Progenitor cell of endocrine pancreas (in vitro differentiated cells): Measurements from ENCODE around the gene S100A8. TPM values are rescaled to one million over a fixed set of nuclear protein-coding genes. Genes with fewer than 3 reads are reported as not detected.

Source experiments
- DNase-seq: peaks from one replicate; pipeline ENCODE4 v3.0.0; 2021; ENCODE audit warnings: low spot score; ENCODE audit not compliant: unreplicated experiment
- H3K27ac Mint-ChIP-seq: 2 replicates; pipeline ENCODE4 v1.8.0; 2021; ENCODE audit warnings: mild to moderate bottlenecking, moderate library complexity, mixed read lengths
- H3K27me3 Mint-ChIP-seq: 2 replicates; pipeline ENCODE4 v1.8.0; 2021; ENCODE audit warnings: mixed read lengths
- H3K36me3 Mint-ChIP-seq: 2 replicates; pipeline ENCODE4 v1.8.0; 2022; ENCODE audit warnings: mixed read lengths; ENCODE audit not compliant: insufficient read depth
- H3K4me1 Mint-ChIP-seq: 2 replicates; pipeline ENCODE4 v1.8.0; 2021; ENCODE audit warnings: low read depth, mixed read lengths
- H3K4me3 Mint-ChIP-seq: 2 replicates; pipeline ENCODE4 v1.8.0; 2021; ENCODE audit warnings: low read depth, mild to moderate bottlenecking, moderate library complexity, mixed read lengths
- H3K9me3 Mint-ChIP-seq: 2 replicates; pipeline ENCODE4 v1.8.0; 2021; ENCODE audit warnings: low read depth, mixed read lengths
- CTCF ChIP-seq: fragments of 200-600 bp; sonication (generic); IDR thresholded peaks from one replicate; pipeline ENCODE4 v1.5.0; 2021; ENCODE audit warnings: antibody characterized with exemption, mild to moderate bottlenecking; ENCODE audit not compliant: unreplicated experiment
- total RNA-seq: library from RNA; stranded (reverse); gene quantifications from 2 replicates; pipeline ENCODE4 v1.2.1, GENCODE V29; 2021

Gene S100A8
- total RNA-seq, 1 donor from 2014 or later = not detected

GRCh38 chr1:153360190-153360589, 30.7 kb downstream of the S100A8 start:
- DNase-seq = no peak
- H3K9me3 Mint-ChIP-seq = no peaks in the 10 kb centered on the region
- no peaks in the 10 kb centered on the region for H3K36me3 Mint-ChIP-seq
- H3K27ac Mint-ChIP-seq = no peak overlapping the region
- peaks cover 4% of the 10 kb centered on the region for H3K4me1 Mint-ChIP-seq
- H3K27me3 Mint-ChIP-seq = peaks cover 10% of the 10 kb centered on the region
- no peak overlapping the region for H3K4me3 Mint-ChIP-seq
- TF ChIP-seq CTCF = no peak

- peaks cover 10% of the 10 kb centered on the region for H3K27me3 Mint-ChIP-seq
- no peak overlapping the region for H3K27ac Mint-ChIP-seq
- H3K36me3 Mint-ChIP-seq = no peaks in the 10 kb centered on the region
- TF ChIP-seq CTCF = no peak
- H3K9me3 Mint-ChIP-seq = no peaks in the 10 kb centered on the region
- peaks cover 4% of the 10 kb centered on the region for H3K4me1 Mint-ChIP-seq
- DNase-seq = no peak
- no peak overlapping the region for H3K4me3 Mint-ChIP-seq
Observed at GRCh38 chr1:153359241-153359640, 31.6 kb downstream of the S100A8 start.

GRCh38 chr1:153358691-153358975, 32.2 kb downstream of the S100A8 start:
- Mint-ChIP-seq H3K9me3 (no peaks in the 10 kb centered on the region), H3K36me3 (no peaks in the 10 kb centered on the region), H3K4me3 (no peak overlapping the region), H3K27ac (no peak overlapping the region), H3K4me1 (peaks cover 4% of the 10 kb centered on the region), H3K27me3 (peaks cover 10% of the 10 kb centered on the region)
- no peak for TF ChIP-seq CTCF
- no peak for DNase-seq

GRCh38 chr1:153357853-153358690, 32.8 kb downstream of the S100A8 start, which contains the start of gene S100A9:
Gene S100A9 (plus strand): TSS chr1:153357854. CDS start chr1:153358284, 430 bp downstream.
- no peaks in the 10 kb centered on the region for H3K36me3 Mint-ChIP-seq
- H3K27me3 Mint-ChIP-seq = peaks cover 8% of the 10 kb centered on the region
- no peak within 1 kb of the TSS for H3K4me3 Mint-ChIP-seq
- peaks cover 1% of the 10 kb centered on the region for H3K4me1 Mint-ChIP-seq
- no peaks in the 10 kb centered on the region for H3K9me3 Mint-ChIP-seq
- no peak for TF ChIP-seq CTCF
- no peak for DNase-seq
- no peak within 1 kb of the TSS for H3K27ac Mint-ChIP-seq

- Mint-ChIP-seq H3K36me3 (no peaks in the 10 kb centered on the region), H3K27me3 (peaks cover 8% of the 10 kb centered on the region), H3K9me3 (no peaks in the 10 kb centered on the region), H3K4me3 (no peak overlapping the region), H3K4me1 (no peaks in the 10 kb centered on the region), H3K27ac (no peak overlapping the region)
- no peak for DNase-seq
- no peak for TF ChIP-seq CTCF
Observed at GRCh38 chr1:153357076-153357852, 33.6 kb downstream of the S100A8 start.
